Measurements from ENCODE around the gene B9D2.
"Not testable (repeated sequence)": the region's sequence is repeated elsewhere in the genome, so short reads cannot be mapped to it uniquely, and the experiment has no call there.

B9D2 gene

GRCh38 chr19:41363753-41364523, at the start of gene B9D2:
Gene B9D2 (minus strand): TSS chr19:41364149. CDS start chr19:41363519, 630 bp downstream.
- in situ Hi-C loops (cut with HindIII; ENCODE audit: low pct_ligation_motif_present, low pct_unique_long_range_greater_than_20kb, low sequenced_read_pairs) = no loop called here
- DNase-seq = peak; percentile 96

GRCh38 chr19:41412953-41413352, 49.0 kb upstream of the B9D2 start:
- in situ Hi-C loops (cut with HindIII; ENCODE audit: low pct_ligation_motif_present, low pct_unique_long_range_greater_than_20kb, low sequenced_read_pairs) = no loop called here
- no peak for DNase-seq

GRCh38 chr19:41411968-41412265, 48.0 kb upstream of the B9D2 start:
- in situ Hi-C loops (cut with HindIII; ENCODE audit: low pct_ligation_motif_present, low pct_unique_long_range_greater_than_20kb, low sequenced_read_pairs) = no loop called here
- no peak for DNase-seq

- no peak for DNase-seq
- in situ Hi-C loops (cut with HindIII; ENCODE audit: low pct_ligation_motif_present, low pct_unique_long_range_greater_than_20kb, low sequenced_read_pairs) = no loop called here
These were observed 47.4 kb upstream of the B9D2 start for GRCh38 chr19:41411100-41411967.

GRCh38 chr19:41410336-41411054, 46.5 kb upstream of the B9D2 start:
- DNase-seq = no peak
- in situ Hi-C loops (cut with HindIII; ENCODE audit: low pct_ligation_motif_present, low pct_unique_long_range_greater_than_20kb, low sequenced_read_pairs) = no loop called here

GRCh38 chr19:41409288-41409687, 45.3 kb upstream of the B9D2 start:
- peak; percentile 67 for DNase-seq
- in situ Hi-C loops (cut with HindIII; ENCODE audit: low pct_ligation_motif_present, low pct_unique_long_range_greater_than_20kb, low sequenced_read_pairs) = no loop called here

- DNase-seq; in situ Hi-C loops (cut with HindIII; ENCODE audit: low pct_ligation_motif_present, low pct_unique_long_range_greater_than_20kb, low sequenced_read_pairs): not testable (repeated sequence)
These were observed 44.9 kb upstream of the B9D2 start for GRCh38 chr19:41408846-41409245.

GRCh38 chr19:41408256-41408655, 44.3 kb upstream of the B9D2 start:
- DNase-seq = no peak
- in situ Hi-C loops (cut with HindIII; ENCODE audit: low pct_ligation_motif_present, low pct_unique_long_range_greater_than_20kb, low sequenced_read_pairs) = no loop called here

GRCh38 chr19:41407271-41407670, 43.3 kb upstream of the B9D2 start:
- no peak for DNase-seq
- in situ Hi-C loops (cut with HindIII; ENCODE audit: low pct_ligation_motif_present, low pct_unique_long_range_greater_than_20kb, low sequenced_read_pairs) = no loop called here

GRCh38 chr19:41405776-41406175, 41.8 kb upstream of the B9D2 start:
- no peak for DNase-seq
- in situ Hi-C loops (cut with HindIII; ENCODE audit: low pct_ligation_motif_present, low pct_unique_long_range_greater_than_20kb, low sequenced_read_pairs) = no loop called here

- in situ Hi-C loops (cut with HindIII; ENCODE audit: low pct_ligation_motif_present, low pct_unique_long_range_greater_than_20kb, low sequenced_read_pairs) = no loop called here
- no peak for DNase-seq
These were observed 39.4 kb upstream of the B9D2 start for GRCh38 chr19:41403181-41403970.

GRCh38 chr19:41402010-41402409, 38.1 kb upstream of the B9D2 start:
- DNase-seq = no peak
- in situ Hi-C loops (cut with HindIII; ENCODE audit: low pct_ligation_motif_present, low pct_unique_long_range_greater_than_20kb, low sequenced_read_pairs) = no loop called here

GRCh38 chr19:41401483-41401882, 37.5 kb upstream of the B9D2 start:
- no peak for DNase-seq
- in situ Hi-C loops (cut with HindIII; ENCODE audit: low pct_ligation_motif_present, low pct_unique_long_range_greater_than_20kb, low sequenced_read_pairs) = no loop called here

GRCh38 chr19:41399525-41399924, 35.6 kb upstream of the B9D2 start:
- DNase-seq = no peak
- in situ Hi-C loops (cut with HindIII; ENCODE audit: low pct_ligation_motif_present, low pct_unique_long_range_greater_than_20kb, low sequenced_read_pairs) = no loop called here

- in situ Hi-C loops (cut with HindIII; ENCODE audit: low pct_ligation_motif_present, low pct_unique_long_range_greater_than_20kb, low sequenced_read_pairs) = no loop called here
- no peak for DNase-seq
These were observed 35.1 kb upstream of the B9D2 start for GRCh38 chr19:41399091-41399490.

GRCh38 chr19:41398598-41398997, 34.6 kb upstream of the B9D2 start:
- in situ Hi-C loops (cut with HindIII; ENCODE audit: low pct_ligation_motif_present, low pct_unique_long_range_greater_than_20kb, low sequenced_read_pairs) = no loop called here
- no peak for DNase-seq

GRCh38 chr19:41398050-41398418, 34.1 kb upstream of the B9D2 start:
- in situ Hi-C loops (cut with HindIII; ENCODE audit: low pct_ligation_motif_present, low pct_unique_long_range_greater_than_20kb, low sequenced_read_pairs) = no loop called here
- no peak for DNase-seq

GRCh38 chr19:41397086-41398049, 33.4 kb upstream of the B9D2 start, which contains the start of the genes BCKDHA and EXOSC5:
Gene BCKDHA (plus strand): TSS chr19:41397818. CDS start chr19:41397828, 10 bp downstream.
Gene EXOSC5 (minus strand): TSS chr19:41397359. CDS start chr19:41397328, 31 bp downstream.
- peak; percentile 99 for DNase-seq
- in situ Hi-C loops (cut with HindIII; ENCODE audit: low pct_ligation_motif_present, low pct_unique_long_range_greater_than_20kb, low sequenced_read_pairs) = no loop called here
